HepG2 (cell line): ENCODE measurements around the gene CFAP99. TPM values are rescaled to one million over a fixed set of nuclear protein-coding genes. Genes with fewer than 3 reads are reported as not detected.

ENCODE experiments used
- CHD2 ChIP-seq: IDR thresholded peaks from 2 replicates; pipeline ENCODE4 v1.6.1; 2011; ENCODE audit warnings: low read depth, low read length, improper control_type of control experiment
- DMAP1 ChIP-seq: IDR thresholded peaks from 2 replicates; pipeline ENCODE4 v1.6.1; 2016
- FIP1L1 ChIP-seq: fragments of 200-400 bp; formaldehyde crosslinking; IDR thresholded peaks from 2 replicates; pipeline ENCODE4 v1.6.1; 2018; ENCODE audit warnings: low read depth, mild to moderate bottlenecking, low read length, moderate library complexity, borderline replicate concordance; ENCODE audit not compliant: insufficient read depth
- IRX3 ChIP-seq: sonication (generic); formaldehyde crosslinking; IDR thresholded peaks from 2 replicates; pipeline ENCODE4 v1.8.1; 2023; ENCODE audit warnings: mild to moderate bottlenecking, low read depth, missing genetic modification reagents, borderline replicate concordance
- JARID2 ChIP-seq: sonication (generic); formaldehyde crosslinking; IDR thresholded peaks from 2 replicates; pipeline ENCODE4 v1.8.1; 2023; ENCODE audit warnings: missing genetic modification reagents, inconsistent platforms; ENCODE audit not compliant: insufficient replicate concordance
- MZF1 ChIP-seq: sonication (generic); formaldehyde crosslinking; IDR thresholded peaks from 2 replicates; pipeline ENCODE4 v1.8.1; 2023; ENCODE audit warnings: mild to moderate bottlenecking, missing genetic modification reagents, borderline replicate concordance
- SMARCE1 ChIP-seq: fragments of 450-650 bp; IDR thresholded peaks from 2 replicates; pipeline ENCODE4 v1.6.1; 2017; ENCODE audit warnings: borderline replicate concordance
- STAT5B ChIP-seq: sonication (generic); formaldehyde crosslinking; IDR thresholded peaks from 2 replicates; pipeline ENCODE4 v1.4.0; 2020; ENCODE audit warnings: missing genetic modification reagents
- TBX2 ChIP-seq: sonication (generic); formaldehyde crosslinking; IDR thresholded peaks from 2 replicates; pipeline ENCODE4 v1.5.0; 2020; ENCODE audit warnings: missing genetic modification reagents, mild to moderate bottlenecking, borderline replicate concordance
- TCF12 ChIP-seq, 2 experiments: fragments of 450-650 bp in 1 of 2; sonication (generic) in 1 of 2; formaldehyde crosslinking in 1 of 2; IDR thresholded peaks; 2 replicates each; pipeline versions ENCODE4 v1.6.1 to v1.8.0; 2017 to 2022; ENCODE audit warnings: antibody characterized with exemption in 1 of 2, mild to moderate bottlenecking in 1 of 2, missing genetic modification reagents in 1 of 2, moderate library complexity in 1 of 2
- WIZ ChIP-seq: sonication (generic); formaldehyde crosslinking; IDR thresholded peaks from 2 replicates; pipeline ENCODE4 v1.5.1; 2020; ENCODE audit warnings: mild to moderate bottlenecking, missing genetic modification reagents
- ZBTB38 ChIP-seq: sonication (generic); formaldehyde crosslinking; IDR thresholded peaks from 2 replicates; pipeline ENCODE4 v1.5.1; 2020; ENCODE audit warnings: mild to moderate bottlenecking, missing genetic modification reagents
- ZNF121 ChIP-seq: sonication (generic); formaldehyde crosslinking; IDR thresholded peaks from 2 replicates; pipeline ENCODE4 v1.5.0; 2020; ENCODE audit warnings: mild to moderate bottlenecking, missing genetic modification reagents
- ZNF33A ChIP-seq: sonication (generic); formaldehyde crosslinking; IDR thresholded peaks from 2 replicates; pipeline ENCODE4 v1.5.1; 2020; ENCODE audit warnings: missing genetic modification reagents, mild to moderate bottlenecking, moderate library complexity, borderline replicate concordance
- ZNF367 ChIP-seq: sonication (generic); formaldehyde crosslinking; IDR thresholded peaks from 2 replicates; pipeline ENCODE4 v1.4.0; 2020; ENCODE audit warnings: missing genetic modification reagents, borderline replicate concordance
- ZNF430 ChIP-seq: sonication (generic); formaldehyde crosslinking; IDR thresholded peaks from 2 replicates; pipeline ENCODE4 v1.9.0; 2021; ENCODE audit warnings: mild to moderate bottlenecking, missing genetic modification reagents
- ZNF564 ChIP-seq: sonication (generic); formaldehyde crosslinking; IDR thresholded peaks from 2 replicates; pipeline ENCODE4 v1.8.1; 2023; ENCODE audit warnings: mild to moderate bottlenecking, missing genetic modification reagents
- ZNF709 ChIP-seq: sonication (generic); formaldehyde crosslinking; IDR thresholded peaks from 2 replicates; pipeline ENCODE4 v1.5.0; 2020; ENCODE audit warnings: mild to moderate bottlenecking, missing genetic modification reagents
- polyA plus RNA-seq, 8 experiments: library from polyadenylated mRNA; depleted of rRNA in 3 of 8; stranded (reverse) in 7 of 8; unstranded in 1 of 8; fragments of >200 nt; fragmentation: Illumina TruSeq in 4 of 8; extraction: Trizol in 4 of 8; gene quantifications; 2 replicates each; pipeline versions ENCODE4 v1.2.1 to v1.2.3, GENCODE V29; 2011 to 2016; ENCODE audit warnings: low read depth in 4 of 8, missing spikeins in 1 of 8, mixed read lengths in 1 of 8; ENCODE audit not compliant: insufficient read depth in 1 of 8
- total RNA-seq, 5 experiments: library from RNA; depleted of rRNA; stranded (reverse); fragments of >200 nt; fragmentation: Illumina TruSeq; extraction: Trizol; gene quantifications; 2 replicates each; pipeline ENCODE4 v1.2.3, GENCODE V29; 2016; ENCODE audit warnings: low read depth in 1 of 5
- TF ChIP-seq, protein P1 (sequence below): sonication (generic); formaldehyde crosslinking; IDR thresholded peaks from 2 replicates; pipeline ENCODE4 v1.9.0; 2021; ENCODE audit warnings: missing genetic modification reagents, borderline replicate concordance
- TF ChIP-seq, protein P2 (sequence below): sonication (generic); formaldehyde crosslinking; IDR thresholded peaks from 2 replicates; pipeline ENCODE4 v1.8.0; 2023; ENCODE audit warnings: mild to moderate bottlenecking, missing genetic modification reagents
- TF ChIP-seq, protein P3 (sequence below): sonication (generic); formaldehyde crosslinking; IDR thresholded peaks from 2 replicates; pipeline ENCODE4 v1.4.0; 2020; ENCODE audit warnings: missing genetic modification reagents

CFAP99 gene
- total and polyA plus RNA-seq, 2 of the 13 experiments (the other 11 are each of a cell fraction or from before 2014, with no cell fraction given), result not detected

DNA sequence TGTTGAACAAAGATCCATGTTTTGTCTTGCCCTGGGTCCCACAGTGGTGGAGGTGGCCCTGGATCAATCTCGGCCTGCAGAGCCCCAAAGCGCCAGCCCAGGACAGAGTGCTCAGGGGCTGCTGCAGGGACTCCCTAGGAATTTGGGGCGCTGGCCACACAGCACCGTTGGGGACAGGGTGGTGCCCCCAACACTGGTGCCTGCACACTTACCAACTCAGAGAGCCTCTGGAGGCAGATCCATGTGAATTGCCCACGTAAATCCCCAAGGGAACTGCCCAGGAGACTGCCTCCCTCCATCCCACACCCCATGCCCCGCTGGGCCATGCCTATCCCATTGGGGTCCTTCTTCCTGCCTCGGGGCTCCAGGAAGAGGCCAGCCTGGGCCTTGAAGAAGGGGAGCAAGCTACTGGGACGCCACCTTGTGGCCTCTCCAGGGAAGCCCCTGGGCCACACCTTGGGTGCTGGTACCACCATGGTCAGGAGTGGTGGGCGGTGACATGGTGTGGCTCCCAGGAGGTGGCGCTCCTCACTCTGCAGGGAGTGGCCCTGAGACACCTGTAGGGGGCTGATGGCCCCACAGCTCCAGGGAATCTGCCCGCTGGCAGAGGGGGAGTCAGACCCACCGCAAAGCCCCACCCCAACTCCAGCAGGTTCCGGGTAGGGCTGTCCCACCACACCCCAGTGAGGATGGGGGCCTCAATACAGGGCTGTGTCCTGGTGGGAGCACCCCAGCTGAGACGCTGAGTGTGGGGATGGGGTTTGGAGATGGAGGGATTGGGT lies 22.8 kb downstream of the CFAP99 start (continued):
- TF ChIP-seq, protein P1, sequence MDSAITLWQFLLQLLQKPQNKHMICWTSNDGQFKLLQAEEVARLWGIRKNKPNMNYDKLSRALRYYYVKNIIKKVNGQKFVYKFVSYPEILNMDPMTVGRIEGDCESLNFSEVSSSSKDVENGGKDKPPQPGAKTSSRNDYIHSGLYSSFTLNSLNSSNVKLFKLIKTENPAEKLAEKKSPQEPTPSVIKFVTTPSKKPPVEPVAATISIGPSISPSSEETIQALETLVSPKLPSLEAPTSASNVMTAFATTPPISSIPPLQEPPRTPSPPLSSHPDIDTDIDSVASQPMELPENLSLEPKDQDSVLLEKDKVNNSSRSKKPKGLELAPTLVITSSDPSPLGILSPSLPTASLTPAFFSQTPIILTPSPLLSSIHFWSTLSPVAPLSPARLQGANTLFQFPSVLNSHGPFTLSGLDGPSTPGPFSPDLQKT (CRISPR knock-in tag), result no peak
- TF ChIP-seq IRX3 (no peak), ZBTB38 (peak; percentile 70), ZNF430 (CRISPR knock-in tag) (no peak), TBX2 (peak; percentile 65; the same call in 1 of the 2 replicates), STAT5B (CRISPR knock-in tag) (no peak), SMARCE1 (no peak), MZF1 (no peak), ZNF367 (CRISPR knock-in tag) (no peak), WIZ (no peak), CHD2 (no peak), ZNF564 (no peak), FIP1L1 (no peak), TCF12 (IDR thresholded peaks at IDR 0.05) (no peak), TCF12 (CRISPR knock-in tag; IDR thresholded peaks at IDR 0.05) (no peak), ZNF121 (CRISPR knock-in tag) (no peak), ZNF33A (CRISPR knock-in tag) (no peak), ZNF709 (CRISPR knock-in tag) (no peak), JARID2 (CRISPR knock-in tag) (no peak), DMAP1 (CRISPR knock-in tag) (no peak)
- TF ChIP-seq, protein P2, sequence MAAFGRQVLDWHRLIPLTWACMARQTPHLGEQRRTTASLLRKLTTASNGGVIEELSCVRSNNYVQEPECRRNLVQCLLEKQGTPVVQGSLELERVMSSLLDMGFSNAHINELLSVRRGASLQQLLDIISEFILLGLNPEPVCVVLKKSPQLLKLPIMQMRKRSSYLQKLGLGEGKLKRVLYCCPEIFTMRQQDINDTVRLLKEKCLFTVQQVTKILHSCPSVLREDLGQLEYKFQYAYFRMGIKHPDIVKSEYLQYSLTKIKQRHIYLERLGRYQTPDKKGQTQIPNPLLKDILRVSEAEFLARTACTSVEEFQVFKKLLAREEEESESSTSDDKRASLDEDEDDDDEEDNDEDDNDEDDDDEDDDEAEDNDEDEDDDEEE (CRISPR knock-in tag), result no peak; the same call in 1 of the 2 replicates
- TF ChIP-seq, protein P3, sequence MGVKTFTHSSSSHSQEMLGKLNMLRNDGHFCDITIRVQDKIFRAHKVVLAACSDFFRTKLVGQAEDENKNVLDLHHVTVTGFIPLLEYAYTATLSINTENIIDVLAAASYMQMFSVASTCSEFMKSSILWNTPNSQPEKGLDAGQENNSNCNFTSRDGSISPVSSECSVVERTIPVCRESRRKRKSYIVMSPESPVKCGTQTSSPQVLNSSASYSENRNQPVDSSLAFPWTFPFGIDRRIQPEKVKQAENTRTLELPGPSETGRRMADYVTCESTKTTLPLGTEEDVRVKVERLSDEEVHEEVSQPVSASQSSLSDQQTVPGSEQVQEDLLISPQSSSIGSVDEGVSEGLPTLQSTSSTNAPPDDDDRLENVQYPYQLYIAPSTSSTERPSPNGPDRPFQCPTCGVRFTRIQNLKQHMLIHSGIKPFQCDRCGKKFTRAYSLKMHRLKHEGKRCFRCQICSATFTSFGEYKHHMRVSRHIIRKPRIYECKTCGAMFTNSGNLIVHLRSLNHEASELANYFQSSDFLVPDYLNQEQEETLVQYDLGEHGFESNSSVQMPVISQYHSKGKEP (CRISPR knock-in tag), result no peak
